GM13977 (cell line): ENCODE data around the gene RNPC3.

Experiments used
- DNase-seq: peaks from one replicate; pipeline ENCODE4 v3.0.0; 2012; ENCODE audit warnings: low spot score
- CTCF ChIP-seq: IDR thresholded peaks from 2 replicates; pipeline ENCODE4 v1.5.1; 2012; ENCODE audit warnings: mild to moderate bottlenecking, control low read depth; ENCODE audit not compliant: insufficient read depth; ENCODE audit errors: extremely low read depth, missing control alignments
- in situ Hi-C: fragments of 300-500 bp; cut with MboI; formaldehyde crosslinking; loops from one replicate; pipeline ENCODE4 v1.12.0; 2022; ENCODE audit warnings: low sequenced_read_pairs, low pct_unique_long_range_greater_than_20kb, mixed read lengths, inconsistent platforms; ENCODE audit not compliant: unreplicated experiment

Gene RNPC3

GRCh38 chr1:103509250-103509649, 16.2 kb upstream of the RNPC3 start:
- TF ChIP-seq CTCF, result no peak
- DNase-seq, result no peak
- in situ Hi-C loops, result loop anchor here (25.0 kb wide), 1 partner anchor 397 kb away; the partner anchor contains the start of gene COL11A1

- in situ Hi-C loops, result loop anchor here (25.0 kb wide), 1 partner anchor 401 kb away; the partner anchor contains the start of gene COL11A1
- DNase-seq, result no peak
- no peak for TF ChIP-seq CTCF
These were observed 11.8 kb upstream of the RNPC3 start for GRCh38 chr1:103513711-103514110.

- DNase-seq, result peak; percentile 9
- in situ Hi-C loops, result loop anchor here (25.0 kb wide), 1 partner anchor 403 kb away; the partner anchor contains the start of gene COL11A1
- TF ChIP-seq CTCF, result peak; percentile 69
These were observed 10.5 kb upstream of the RNPC3 start for GRCh38 chr1:103514920-103515503.

GRCh38 chr1:103516283-103516682, 9.2 kb upstream of the RNPC3 start:
- in situ Hi-C loops, result loop anchor here (25.0 kb wide), 1 partner anchor 404 kb away; the partner anchor contains the start of gene COL11A1
- no peak for TF ChIP-seq CTCF
- no peak for DNase-seq

GRCh38 chr1:103516693-103517092, 8.8 kb upstream of the RNPC3 start:
- in situ Hi-C loops, result loop anchor here (25.0 kb wide), 1 partner anchor 404 kb away; the partner anchor contains the start of gene COL11A1
- no peak for TF ChIP-seq CTCF
- no peak for DNase-seq

GRCh38 chr1:103517380-103518047, 8.0 kb upstream of the RNPC3 start:
- no peak for TF ChIP-seq CTCF
- in situ Hi-C loops, result loop anchor here (25.0 kb wide), 1 partner anchor 405 kb away; the partner anchor contains the start of gene COL11A1
- DNase-seq, result peak; percentile 15
